ENCODE results near the gene B3GALT4. TPM values are rescaled to one million over a fixed set of nuclear protein-coding genes. Genes with fewer than 3 reads are reported as not detected.

Gene B3GALT4
- total RNA-seq, 4 donors from 2014 or later = 7.3 to 20.7 (median 16.9) TPM

- no peak for TF ChIP-seq CTCF (IDR thresholded peaks at IDR 0.05; ENCODE audit: low read depth)
These were observed 24.2 kb upstream of the B3GALT4 start for GRCh38 chr6:33252759-33253158.

- no peak for TF ChIP-seq CTCF (IDR thresholded peaks at IDR 0.05; ENCODE audit: low read depth)
These were observed 22.3 kb upstream of the B3GALT4 start for GRCh38 chr6:33254591-33254990.

- no peak for TF ChIP-seq CTCF (IDR thresholded peaks at IDR 0.05; ENCODE audit: low read depth)
These were observed 17.9 kb upstream of the B3GALT4 start for GRCh38 chr6:33259032-33259431.

GRCh38 chr6:33264015-33264414 lies 12.9 kb upstream of the B3GALT4 start:
- TF ChIP-seq CTCF (IDR thresholded peaks at IDR 0.05; ENCODE audit: low read depth) = no peak

- no peak for TF ChIP-seq CTCF (IDR thresholded peaks at IDR 0.05; ENCODE audit: low read depth)
These were observed 5.8 kb upstream of the B3GALT4 start for GRCh38 chr6:33271117-33271467.

GRCh38 chr6:33271468-33272274 lies 5.3 kb upstream of the B3GALT4 start, which contains the start of the genes RPS18 and VPS52:
Gene RPS18 (plus strand): TSS chr6:33272075. CDS start chr6:33272120, 45 bp downstream.
Gene VPS52 (minus strand): TSS chr6:33271876. CDS start chr6:33271675, 201 bp downstream.
- no peak for TF ChIP-seq CTCF (IDR thresholded peaks at IDR 0.05; ENCODE audit: low read depth)

GRCh38 chr6:33272275-33273128 lies 4.4 kb upstream of the B3GALT4 start:
- TF ChIP-seq CTCF (IDR thresholded peaks at IDR 0.05; ENCODE audit: low read depth) = no peak
